NCI-H1694 (cell line): ENCODE measurements around the gene GRIK4.

Source experiments
- DNase-seq: peaks from one replicate; lab custom pipeline; 2025; lab: John Stamatoyannopoulos, UW

The GRIK4 gene

GRCh38 chr11:120549346-120549745, 37.8 kb downstream of the GRIK4 start:
- no peak for DNase-seq

GRCh38 chr11:120550007-120550406, 38.5 kb downstream of the GRIK4 start:
- DNase-seq: no peak

- no peak for DNase-seq
Observed at GRCh38 chr11:120551191-120551590, 39.6 kb downstream of the GRIK4 start.

- no peak for DNase-seq
Observed at GRCh38 chr11:120554766-120555432, 43.4 kb downstream of the GRIK4 start.

GRCh38 chr11:120555433-120555773, 43.9 kb downstream of the GRIK4 start:
- no peak for DNase-seq

GRCh38 chr11:120556797-120557196, 45.2 kb downstream of the GRIK4 start:
- no peak for DNase-seq

GRCh38 chr11:120558744-120559431, 47.3 kb downstream of the GRIK4 start:
- DNase-seq: no peak

GRCh38 chr11:120561286-120561685, 49.7 kb downstream of the GRIK4 start:
- DNase-seq: no peak

- no peak for DNase-seq
Observed at GRCh38 chr11:120562806-120563425, 51.4 kb downstream of the GRIK4 start.

- DNase-seq: no peak
Observed at GRCh38 chr11:120563703-120564572, 52.4 kb downstream of the GRIK4 start.

- DNase-seq: no peak
Observed at GRCh38 chr11:120564573-120565311, 53.2 kb downstream of the GRIK4 start.

GRCh38 chr11:120565466-120566155, 54.1 kb downstream of the GRIK4 start:
- no peak for DNase-seq

GRCh38 chr11:120566176-120566575, 54.6 kb downstream of the GRIK4 start:
- DNase-seq: no peak

- no peak for DNase-seq
Observed at GRCh38 chr11:120568572-120569307, 57.2 kb downstream of the GRIK4 start.

- no peak for DNase-seq
Observed at GRCh38 chr11:120569861-120570260, 58.3 kb downstream of the GRIK4 start.

- no peak for DNase-seq
Observed at GRCh38 chr11:120571476-120571875, 59.9 kb downstream of the GRIK4 start.

GRCh38 chr11:120573756-120574354, 62.3 kb downstream of the GRIK4 start:
- DNase-seq: no peak

- no peak for DNase-seq
Observed at GRCh38 chr11:120574876-120575275, 63.3 kb downstream of the GRIK4 start.

- no peak for DNase-seq
Observed at GRCh38 chr11:120575461-120575860, 63.9 kb downstream of the GRIK4 start.

- no peak for DNase-seq
Observed at GRCh38 chr11:120576606-120577005, 65.1 kb downstream of the GRIK4 start.
